GM21619 (cell line): ENCODE results near the gene MGAT4B.
"Not testable (repeated sequence)": the region's sequence is repeated elsewhere in the genome, so short reads cannot be mapped to it uniquely, and the experiment has no call there.

Experiments used
- ATAC-seq: cut with Tn5 transposase; IDR thresholded peaks from one replicate; pipeline ENCODE4 v1.9.1; 2021; ENCODE audit not compliant: unreplicated experiment

MGAT4B gene

DNA sequence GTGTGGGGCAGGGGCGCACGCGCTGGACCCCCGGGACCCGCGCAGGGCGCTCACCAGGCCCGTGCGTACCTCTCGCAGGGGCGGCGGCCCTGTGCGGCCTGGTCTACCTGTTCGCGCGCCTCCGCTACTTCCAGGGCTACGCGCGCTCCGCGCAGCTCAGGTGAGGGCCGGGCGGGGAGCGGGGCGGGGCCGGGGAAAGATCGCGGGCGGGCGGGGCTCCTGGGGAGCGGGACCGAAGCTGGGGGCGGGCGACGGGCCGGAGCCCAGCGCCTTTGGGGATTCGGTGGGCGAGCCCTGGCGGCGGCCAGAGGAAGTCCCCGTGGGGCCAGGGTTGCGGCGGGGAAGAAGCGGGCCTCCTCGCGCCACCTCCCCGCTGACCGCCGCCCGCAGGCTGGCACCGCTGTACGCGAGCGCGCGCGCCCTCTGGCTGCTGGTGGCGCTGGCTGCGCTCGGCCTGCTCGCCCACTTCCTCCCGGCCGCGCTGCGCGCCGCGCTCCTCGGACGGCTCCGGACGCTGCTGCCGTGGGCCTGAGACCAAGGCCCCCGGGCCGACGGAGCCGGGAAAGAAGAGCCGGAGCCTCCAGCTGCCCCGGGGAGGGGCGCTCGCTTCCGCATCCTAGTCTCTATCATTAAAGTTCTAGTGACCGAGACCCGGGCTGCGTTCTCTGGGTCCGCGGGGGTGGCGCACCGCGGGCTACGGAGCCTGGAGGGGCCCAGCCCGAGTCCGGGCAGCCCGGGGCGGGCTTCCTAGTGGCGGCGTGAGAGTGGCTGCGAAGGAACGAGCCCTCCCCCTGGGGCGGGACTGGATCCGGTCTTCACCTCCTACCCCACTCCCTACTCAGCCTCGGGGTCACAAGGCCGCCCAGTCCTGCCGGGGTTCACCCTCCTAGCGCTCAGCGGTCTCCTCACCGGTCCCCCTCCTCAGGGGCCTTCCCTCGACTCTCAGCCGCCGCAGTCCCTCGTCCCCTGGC, 10.5 kb downstream of the MGAT4B start:
- peak; percentile 66 for ATAC-seq

DNA sequence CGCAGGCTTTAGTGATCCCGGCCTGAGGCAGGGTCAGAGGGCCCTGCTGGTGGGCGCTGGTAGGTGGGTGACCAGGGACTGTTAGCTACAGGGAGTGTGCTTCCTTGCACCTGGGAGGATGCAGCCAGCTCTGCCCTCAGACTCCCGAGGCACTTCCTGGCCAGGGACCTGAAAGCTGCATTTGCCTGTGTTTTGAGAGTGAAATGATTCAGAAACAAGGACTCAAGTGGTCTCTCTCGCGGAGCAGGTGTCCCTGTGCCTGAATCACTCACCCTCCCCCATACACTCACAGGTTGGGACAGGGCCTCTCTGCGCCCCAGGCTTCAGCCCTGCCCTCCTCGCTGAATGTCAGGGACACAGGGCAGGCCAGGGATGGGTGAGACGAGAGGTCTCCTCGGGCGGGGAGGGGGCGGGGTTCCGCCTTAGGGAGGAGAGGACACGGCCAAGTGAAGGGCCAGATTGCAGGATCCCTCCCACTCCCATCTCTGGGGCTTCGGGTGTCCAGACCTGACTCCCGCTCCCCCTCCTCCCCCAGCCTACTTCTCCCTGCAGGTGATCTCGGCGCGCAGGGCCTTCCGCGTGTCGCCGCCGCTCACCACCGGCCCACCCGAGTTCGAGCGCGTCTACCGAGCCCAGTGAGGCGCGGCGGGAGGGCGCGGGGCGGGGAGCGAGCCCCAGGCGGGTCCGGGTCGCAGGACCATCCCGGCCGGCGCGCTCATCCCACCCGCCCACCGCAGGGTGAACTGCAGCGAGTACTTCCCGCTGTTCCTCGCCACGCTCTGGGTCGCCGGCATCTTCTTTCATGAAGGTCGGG, 11.4 kb downstream of the MGAT4B start:
- no peak for ATAC-seq

DNA sequence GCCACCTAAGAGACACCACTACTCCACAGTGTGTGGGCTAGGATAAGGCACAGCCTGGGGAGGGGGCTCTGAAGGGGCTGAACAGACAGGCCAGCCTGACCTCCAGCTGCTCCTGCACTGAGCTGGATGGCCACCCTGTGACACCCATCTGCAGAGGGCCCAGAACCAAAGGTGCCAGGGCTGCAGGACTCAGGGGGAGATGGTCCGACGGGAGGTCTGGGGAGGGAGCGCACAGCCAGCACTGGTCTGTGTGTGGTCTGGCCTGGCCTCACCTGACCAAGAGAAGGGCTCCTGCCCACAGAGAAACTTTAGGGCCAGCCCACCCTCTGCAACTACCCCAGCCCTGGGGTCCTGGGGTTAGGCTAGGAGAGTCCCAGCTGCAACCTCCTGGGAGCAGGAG, 12.1 kb downstream of the MGAT4B start:
- no peak for ATAC-seq

DNA sequence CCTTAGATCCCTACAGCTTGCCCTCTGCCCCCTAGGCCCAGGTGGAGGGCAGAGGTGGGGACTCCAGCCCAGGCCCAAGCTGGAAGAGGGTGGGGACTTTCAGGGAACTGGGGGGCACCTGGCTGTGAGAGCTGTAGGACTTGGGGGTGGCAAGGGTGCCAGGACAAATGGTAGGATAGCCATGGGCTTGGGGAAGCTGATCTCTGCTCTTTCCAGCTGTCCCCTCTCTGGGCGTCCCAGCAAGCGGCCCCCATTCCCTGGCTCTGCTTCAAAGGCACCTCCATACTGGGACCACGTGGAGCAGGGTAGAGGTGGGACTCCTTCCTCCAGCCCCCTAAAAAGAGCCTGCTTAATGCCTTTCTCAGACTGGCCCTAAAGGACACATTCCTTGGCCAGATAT, 12.5 kb downstream of the MGAT4B start:
- ATAC-seq, result no peak

DNA sequence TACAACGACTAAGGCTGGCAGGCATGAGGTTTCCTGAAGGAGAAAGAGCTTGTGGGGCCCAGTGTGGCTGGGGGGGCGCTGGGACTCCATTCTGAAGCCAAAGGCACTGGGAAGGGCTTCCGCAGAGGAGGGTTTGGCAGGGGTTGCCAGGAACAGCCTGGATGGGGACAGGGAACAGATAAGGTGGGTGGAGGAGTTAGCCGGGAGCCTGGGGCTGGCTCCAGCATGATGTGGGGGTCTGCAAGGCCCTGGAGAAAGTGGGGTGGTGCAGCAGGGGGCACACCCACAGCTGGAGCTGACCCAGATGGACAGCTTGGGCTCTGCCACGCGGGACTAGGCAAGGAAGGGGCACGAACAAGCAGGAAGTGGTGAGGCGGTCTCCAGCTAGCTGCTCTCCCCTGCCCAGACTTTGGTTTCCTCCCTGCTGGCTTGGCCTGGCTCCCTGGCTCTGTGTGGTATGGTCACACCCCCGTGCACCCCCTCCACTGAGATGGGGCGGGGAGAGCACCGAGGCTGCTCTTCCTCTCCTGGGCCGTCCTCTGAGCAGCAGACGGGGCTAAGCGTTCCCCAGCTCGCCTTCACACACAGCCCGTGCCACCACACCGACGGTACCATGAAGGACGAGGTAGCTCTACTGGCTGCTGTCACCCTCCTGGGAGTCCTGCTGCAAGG, 13.1 kb downstream of the MGAT4B start, which contains the start of gene LTC4S:
Gene LTC4S (plus strand): TSS at position 519 of the 672 bp plus-strand sequence. CDS start 95 bp downstream, at position 614.
- ATAC-seq, result no peak

DNA sequence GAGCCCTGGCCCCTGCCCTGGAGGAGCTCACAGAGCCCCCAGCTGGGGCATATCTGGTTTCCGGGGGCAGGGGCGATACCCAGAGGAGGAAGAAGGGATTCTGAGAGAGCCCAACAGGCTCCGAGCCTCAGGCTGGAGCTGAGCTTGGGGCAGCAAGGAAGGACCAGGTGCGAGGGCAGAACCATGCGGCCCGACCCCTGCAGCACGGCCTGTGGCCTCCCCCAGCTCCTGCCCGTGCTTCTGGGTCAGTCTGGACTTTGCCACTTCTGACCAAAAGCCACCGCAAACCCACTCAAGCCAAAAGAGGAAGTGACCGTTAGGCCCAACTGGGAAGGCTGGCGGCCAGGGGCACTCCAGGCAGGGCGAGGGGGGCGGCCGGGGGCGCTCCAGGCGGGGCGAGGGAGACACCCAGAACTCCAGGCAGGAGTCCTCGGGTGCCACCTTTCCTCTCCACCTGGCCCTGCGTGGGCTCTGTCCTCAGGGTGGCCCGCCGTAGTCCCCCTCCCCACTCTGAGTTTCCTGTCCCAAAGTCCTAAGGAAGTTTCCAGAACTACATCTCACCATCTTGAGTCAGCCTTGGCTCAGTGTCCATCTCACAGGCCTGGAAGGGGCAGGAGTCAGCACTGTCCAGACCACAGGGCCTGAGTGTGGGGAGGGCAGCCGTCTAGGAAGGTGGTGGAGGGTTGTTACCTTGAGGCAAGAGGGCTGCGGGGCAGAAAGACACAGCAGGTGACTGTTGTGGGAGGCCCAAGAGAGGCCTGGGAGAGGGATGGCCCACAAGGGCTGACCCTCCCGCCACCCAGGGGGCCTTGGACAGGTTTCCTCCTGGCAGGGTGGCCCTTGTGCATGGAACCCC, 13.8 kb downstream of the MGAT4B start:
- no peak for ATAC-seq

DNA sequence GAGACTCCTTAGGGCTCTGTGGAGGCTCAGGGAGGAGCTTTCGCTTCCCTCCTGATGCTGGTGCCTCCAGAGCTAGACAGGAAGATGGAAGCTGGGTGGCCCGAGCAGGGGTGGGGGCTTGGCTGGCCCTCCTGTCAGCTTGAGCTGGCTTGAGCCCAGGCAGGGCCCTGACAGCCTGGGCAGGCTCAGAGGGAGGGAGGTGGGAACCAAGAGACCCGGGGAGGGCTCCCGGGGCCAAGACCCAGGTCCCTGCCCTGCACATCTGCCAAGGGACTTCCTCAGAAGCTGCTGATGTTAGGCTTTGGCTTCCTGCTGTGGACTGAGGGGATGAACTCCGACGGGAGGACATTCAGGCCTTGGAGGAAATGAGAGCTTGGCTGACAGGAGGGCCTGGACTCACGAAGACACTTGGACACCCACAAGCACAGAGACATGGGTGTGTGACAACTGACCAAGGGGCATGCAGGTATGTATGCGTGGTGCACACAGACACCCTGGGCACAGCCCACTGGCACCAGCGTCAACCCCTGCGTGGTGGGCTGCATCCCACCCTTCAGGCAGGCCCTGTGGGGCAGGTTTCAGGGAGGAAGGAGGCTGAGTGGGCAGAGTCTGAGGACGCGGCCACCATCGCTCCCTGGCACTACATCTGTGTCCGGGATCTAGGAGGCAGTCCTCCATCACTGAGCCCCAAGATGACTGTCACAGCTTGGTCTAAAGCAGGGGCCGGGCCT, 14.6 kb downstream of the MGAT4B start:
- ATAC-seq, result no peak

DNA sequence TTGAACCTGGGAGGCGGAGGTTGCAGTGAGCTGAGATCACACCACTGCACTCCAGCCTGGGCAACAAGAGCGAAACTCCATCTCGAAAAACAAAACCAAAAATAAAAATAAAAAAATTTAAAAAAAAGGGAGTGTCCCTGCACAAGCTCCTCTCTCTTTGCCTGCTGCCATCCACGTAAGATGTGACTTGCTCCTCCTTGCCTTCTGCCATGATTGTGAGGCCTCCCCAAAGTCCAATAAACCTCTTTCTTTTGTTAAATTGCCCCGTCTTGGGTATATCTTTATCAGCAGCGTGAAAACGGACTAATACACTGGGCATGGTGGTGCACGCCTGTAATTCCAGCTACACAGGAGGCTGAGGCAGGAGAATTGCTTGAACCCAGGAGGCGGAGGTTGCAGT, 17.4 kb downstream of the MGAT4B start:
- ATAC-seq, result not testable (repeated sequence)

DNA sequence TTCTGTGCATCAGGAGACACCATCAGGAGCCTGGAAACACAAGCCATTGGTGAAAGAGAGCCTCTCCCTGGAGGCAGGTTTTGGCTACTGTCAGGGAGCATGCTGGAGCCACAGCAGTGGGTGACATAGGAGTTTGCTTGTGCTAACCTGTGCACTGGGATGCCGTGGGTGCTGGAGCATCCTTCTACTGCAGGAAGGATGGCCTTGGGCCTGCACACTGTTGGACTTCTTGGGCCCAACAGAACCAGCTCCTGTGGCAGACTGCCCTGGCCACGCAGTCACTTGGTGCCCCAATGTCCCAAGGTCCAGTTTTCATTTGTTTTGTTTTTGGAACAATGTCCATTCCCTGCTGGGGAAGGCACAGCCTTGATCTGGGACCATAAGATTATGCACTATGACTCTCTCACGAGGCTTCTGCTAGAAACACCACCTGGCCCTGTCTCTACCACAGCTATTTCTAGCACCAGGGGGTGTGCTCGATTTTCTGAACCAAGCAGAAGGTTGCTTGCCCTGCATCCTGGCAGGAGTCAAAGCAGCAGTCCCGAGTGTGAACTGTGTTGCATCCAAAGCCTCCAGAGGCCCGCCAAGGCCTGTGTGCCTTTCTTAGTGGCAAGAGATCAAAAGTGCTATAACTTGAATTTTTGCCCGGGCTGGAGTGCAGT, 18.3 kb downstream of the MGAT4B start:
- ATAC-seq, result no peak

DNA sequence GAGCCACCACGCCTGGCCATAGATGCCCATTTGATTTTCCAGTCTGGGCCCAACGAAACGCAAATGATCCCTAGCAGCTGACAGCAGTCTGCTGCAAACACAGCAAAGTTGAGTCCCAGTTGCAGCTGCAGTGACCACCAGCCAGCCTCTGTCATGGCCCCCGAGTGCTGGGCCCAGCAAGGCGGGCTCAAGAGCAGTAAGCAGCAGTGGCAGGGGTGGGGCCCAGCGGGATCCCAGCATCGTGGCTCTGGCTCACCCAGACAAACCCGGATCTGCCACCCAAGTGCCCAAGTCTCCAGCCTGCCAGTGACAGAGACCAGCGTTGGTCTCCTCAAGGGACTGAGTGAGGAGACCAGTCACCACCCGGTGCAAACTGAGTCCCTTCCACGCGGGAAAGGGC, 19.8 kb downstream of the MGAT4B start:
- ATAC-seq, result no peak

DNA sequence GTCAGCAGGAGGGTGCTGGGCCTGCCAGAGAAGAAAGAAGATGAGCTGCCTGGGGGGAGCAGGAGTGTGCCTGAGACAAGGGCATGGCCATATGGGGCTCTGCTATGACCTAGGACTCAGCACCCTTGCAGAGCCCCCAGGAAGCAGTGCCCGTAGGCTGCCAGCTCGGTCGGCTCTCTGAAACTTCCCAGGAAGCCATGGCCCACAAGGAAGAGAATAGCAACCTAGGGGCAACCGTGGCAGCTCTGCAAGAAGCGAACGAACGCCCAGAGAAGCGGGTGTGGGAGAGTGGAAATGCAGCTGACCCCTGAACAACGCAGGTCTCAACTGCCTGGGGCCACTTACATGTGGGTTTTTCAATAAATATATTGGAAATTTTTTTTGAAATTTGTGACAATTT, 23.5 kb downstream of the MGAT4B start:
- ATAC-seq, result no peak

DNA sequence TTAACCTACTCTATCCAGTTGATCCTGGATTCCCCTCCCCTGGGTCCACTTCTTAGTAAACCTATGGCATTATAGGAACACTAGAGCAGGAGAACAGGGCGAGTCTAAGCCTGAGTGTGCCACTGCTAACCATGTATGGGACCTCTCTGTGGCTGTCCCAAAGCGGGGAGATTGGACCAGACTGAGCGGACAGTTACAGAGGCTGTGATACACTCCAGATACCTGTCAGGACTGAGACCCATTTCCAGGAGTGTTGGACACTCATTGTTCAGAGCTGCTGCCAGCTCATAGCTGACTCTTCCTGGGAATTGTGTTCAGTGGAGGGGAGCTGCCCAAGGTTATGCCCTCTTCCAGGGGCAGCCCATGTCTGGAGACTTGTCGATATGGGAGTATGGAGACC, 24.8 kb downstream of the MGAT4B start:
- no peak for ATAC-seq

DNA sequence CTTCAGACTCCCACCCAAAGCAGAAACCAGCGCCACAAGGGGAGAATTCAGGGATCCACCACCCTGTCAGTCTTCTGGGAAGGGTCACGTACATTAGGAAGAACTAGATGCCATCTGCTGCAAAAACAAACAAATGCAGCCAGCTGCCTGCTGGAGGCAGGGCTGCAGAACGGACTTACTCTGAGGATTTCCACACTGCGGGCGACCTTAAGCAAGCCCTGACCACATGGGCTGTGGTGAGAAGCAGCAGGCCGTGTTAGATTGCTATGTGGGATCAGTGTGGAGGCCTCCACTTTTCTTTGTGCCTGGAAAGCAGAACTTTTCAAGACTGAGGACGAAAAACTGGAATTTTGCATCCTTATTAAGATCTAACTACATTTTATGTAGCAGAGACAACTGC, 26.3 kb downstream of the MGAT4B start:
- ATAC-seq, result no peak

DNA sequence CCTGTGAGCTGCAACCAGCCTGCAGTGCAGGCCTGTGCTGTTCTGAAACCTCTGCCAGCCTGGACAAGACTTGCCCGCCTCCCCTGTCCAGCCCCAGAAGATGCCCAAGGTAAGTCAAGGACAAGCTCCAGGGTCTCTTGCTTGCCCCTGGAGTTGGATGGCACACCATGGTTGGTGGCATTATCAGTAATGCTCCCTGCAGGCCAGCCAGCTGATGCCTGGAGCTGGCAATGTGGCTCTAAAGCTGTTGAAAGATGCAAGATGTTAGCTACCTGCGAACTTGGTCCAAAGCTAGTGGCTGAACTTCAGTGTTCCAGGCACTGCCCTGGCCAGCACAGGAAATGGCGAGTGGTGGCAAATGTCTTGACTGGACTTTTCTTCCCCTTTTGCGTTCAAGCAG, 26.8 kb downstream of the MGAT4B start:
- ATAC-seq, result no peak

DNA sequence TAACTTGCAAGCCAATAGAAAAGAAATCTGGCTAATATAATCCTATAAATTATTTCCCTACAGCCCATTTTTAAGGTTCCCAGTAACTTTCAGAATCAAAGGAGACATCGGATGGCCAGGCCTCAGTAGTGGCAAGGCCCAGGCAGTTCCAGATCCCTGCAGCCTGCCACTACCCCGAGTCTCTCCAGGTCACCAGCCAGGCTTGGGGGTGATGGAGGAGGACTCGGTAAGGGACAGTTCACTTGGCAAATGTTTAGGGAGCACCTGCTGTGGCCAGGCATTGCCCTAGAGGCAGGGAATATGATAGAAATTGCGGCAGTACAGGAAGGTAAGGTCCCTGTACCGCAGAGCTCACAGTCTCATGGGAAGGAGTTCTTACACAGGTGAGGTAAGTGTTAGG, 28.1 kb downstream of the MGAT4B start:
- ATAC-seq, result no peak

DNA sequence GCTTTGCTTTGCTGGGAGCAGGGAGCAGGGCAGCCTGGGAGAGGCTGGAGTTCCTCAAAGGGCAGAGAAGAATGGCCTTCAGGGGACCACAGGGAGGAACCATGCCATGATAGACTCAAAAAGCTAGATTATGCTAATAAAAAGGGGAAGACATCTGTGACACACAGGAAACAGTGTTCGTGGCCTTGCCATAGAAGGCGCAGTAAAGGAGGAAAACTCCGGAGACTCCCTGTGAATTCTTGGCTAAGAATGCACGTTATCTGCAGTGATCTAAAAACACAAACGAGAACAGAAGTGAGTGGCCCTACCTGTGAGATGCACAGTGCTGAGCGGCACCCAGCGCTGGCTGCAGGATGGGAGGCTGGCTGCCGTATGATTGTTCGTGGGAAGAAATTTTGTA, 28.8 kb downstream of the MGAT4B start:
- no peak for ATAC-seq

DNA sequence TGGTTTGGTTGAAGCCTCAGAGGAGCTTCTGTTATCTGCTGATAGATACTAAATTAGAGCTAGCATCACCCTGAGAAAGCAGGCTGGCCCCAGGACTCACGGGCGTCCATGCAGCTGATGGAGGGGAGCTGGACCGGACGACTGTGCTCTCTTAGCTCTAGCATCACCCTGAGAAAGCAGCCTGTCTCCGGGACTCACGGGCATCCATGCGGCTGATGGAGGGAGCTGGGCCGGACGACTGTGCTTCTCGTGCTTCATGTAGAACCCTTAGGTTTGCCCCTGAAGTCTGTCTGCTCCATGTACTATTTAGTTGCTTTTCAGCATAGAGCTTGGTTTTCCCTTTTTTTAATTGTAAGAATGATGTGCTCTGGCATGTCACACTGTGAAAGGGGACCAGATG, 29.2 kb downstream of the MGAT4B start:
- no peak for ATAC-seq

DNA sequence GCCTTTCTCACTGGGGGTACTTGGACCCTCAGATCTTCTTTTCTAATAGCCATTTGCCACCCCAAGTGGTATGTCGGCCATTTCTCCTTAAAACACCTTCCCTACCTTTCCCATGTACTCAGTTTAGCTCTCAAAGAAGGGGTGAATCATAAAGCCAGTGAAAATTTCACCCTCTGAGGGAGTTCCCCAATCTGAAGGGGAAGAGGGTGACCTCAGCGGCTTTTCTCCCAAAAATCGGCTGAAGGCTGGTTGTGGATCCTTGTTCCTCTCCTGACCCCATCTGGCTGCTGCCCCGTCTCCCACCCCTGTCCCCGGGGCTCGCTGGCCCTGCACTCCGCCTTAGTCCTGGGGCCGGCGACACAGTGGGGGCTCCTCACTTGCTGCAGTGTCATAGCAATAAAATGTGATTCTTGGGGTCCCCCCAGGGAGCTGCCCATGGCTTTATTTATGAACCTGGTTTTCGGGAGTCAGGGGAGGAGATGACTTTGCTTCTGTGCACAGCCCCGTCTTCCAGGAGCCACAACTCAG, 30.2 kb downstream of the MGAT4B start:
- ATAC-seq, result no peak

DNA sequence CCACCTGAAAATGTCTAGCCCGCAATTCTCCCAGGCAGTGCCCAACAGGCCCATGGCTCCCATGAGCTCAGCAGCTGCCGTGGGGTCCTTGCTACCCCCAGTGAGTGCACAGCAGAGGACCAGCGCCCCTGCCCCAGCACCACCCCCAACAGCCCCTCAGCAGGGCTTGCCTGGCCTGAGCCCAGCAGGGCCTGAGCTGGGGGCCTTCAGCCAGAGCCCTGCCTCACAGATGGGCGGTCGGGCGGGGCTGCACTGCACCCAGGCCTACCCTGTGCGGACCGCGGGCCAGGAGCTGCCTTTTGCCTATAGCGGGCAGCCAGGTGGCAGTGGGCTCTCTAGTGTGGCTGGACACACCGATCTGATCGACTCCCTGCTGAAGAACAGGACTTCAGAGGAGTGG, 32.2 kb downstream of the MGAT4B start:
- no peak for ATAC-seq
